MCF 10A (cell line): Measurements from ENCODE around the gene DPEP2. TPM values are rescaled to one million over a fixed set of nuclear protein-coding genes. Genes with fewer than 3 reads are reported as not detected.

Experiments used
- BruUV-seq: library from RNA; stranded (reverse); fragments of 400-500 nt; replicated peaks from 2 replicates; lab custom pipeline; 2021; lab: Mats Ljungman, UMichigan
- CTCF ChIA-PET: fragments of 300-600 bp; sonication (Branson Sonifier 250); formaldehyde crosslinking; extraction: SDS; loops from one replicate; lab custom pipeline; 2021; ENCODE audit warnings: antibody characterized with exemption, inconsistent platforms; lab: Yijun Ruan, JAX
- POLR2A ChIA-PET: fragments of 300-600, 350-650 bp; sonication (Branson Sonifier 250); formaldehyde crosslinking; extraction: SDS; loops from one replicate; lab custom pipeline; 2020; ENCODE audit warnings: antibody characterized with exemption, inconsistent platforms; lab: Yijun Ruan, JAX
- DNase-seq: peaks from one replicate; pipeline ENCODE4 v3.0.0-alpha.2; 2018; ENCODE audit not compliant: unreplicated experiment
- H3K27ac Mint-ChIP-seq: one replicate; pipeline ENCODE4 v1.8.0; 2022; ENCODE audit warnings: mild to moderate bottlenecking, low read depth, mixed read lengths; ENCODE audit not compliant: unreplicated experiment
- H3K27me3 Mint-ChIP-seq: one replicate; pipeline ENCODE4 v1.8.0; 2022; ENCODE audit warnings: mixed read lengths; ENCODE audit not compliant: insufficient read depth, unreplicated experiment
- H3K36me3 Mint-ChIP-seq: one replicate; pipeline ENCODE4 v1.8.0; 2022; ENCODE audit warnings: mild to moderate bottlenecking, moderate library complexity, mixed read lengths; ENCODE audit not compliant: insufficient read depth, unreplicated experiment
- H3K4me1 Mint-ChIP-seq: one replicate; pipeline ENCODE4 v1.8.0; 2022; ENCODE audit warnings: mixed read lengths; ENCODE audit not compliant: insufficient read depth, unreplicated experiment
- H3K4me3 Mint-ChIP-seq: one replicate; pipeline ENCODE4 v1.8.0; 2022; ENCODE audit warnings: mild to moderate bottlenecking, moderate library complexity, mixed read lengths; ENCODE audit not compliant: unreplicated experiment
- H3K9me3 Mint-ChIP-seq: one replicate; pipeline ENCODE4 v1.8.0; 2022; ENCODE audit warnings: mixed read lengths; ENCODE audit not compliant: unreplicated experiment
- intact Hi-C: fragments of 100-400 bp; cut with micrococcal nuclease; formaldehyde crosslinking; loops from 2 replicates; pipeline ENCODE4 v1.14.1; 2022
- total RNA-seq: library from RNA; stranded (reverse); gene quantifications from 2 replicates; pipeline ENCODE4 v1.2.3, GENCODE V29; 2022
- TF ChIP-seq, protein P1 (sequence below): fragments of 200-600 bp; IDR thresholded peaks from one replicate; pipeline ENCODE4 v1.8.0; 2022; ENCODE audit warnings: antibody characterized with exemption, mild to moderate bottlenecking; ENCODE audit not compliant: unreplicated experiment

DPEP2 gene
- total RNA-seq, 1 experiment from 2014 or later, result not detected

DNA sequence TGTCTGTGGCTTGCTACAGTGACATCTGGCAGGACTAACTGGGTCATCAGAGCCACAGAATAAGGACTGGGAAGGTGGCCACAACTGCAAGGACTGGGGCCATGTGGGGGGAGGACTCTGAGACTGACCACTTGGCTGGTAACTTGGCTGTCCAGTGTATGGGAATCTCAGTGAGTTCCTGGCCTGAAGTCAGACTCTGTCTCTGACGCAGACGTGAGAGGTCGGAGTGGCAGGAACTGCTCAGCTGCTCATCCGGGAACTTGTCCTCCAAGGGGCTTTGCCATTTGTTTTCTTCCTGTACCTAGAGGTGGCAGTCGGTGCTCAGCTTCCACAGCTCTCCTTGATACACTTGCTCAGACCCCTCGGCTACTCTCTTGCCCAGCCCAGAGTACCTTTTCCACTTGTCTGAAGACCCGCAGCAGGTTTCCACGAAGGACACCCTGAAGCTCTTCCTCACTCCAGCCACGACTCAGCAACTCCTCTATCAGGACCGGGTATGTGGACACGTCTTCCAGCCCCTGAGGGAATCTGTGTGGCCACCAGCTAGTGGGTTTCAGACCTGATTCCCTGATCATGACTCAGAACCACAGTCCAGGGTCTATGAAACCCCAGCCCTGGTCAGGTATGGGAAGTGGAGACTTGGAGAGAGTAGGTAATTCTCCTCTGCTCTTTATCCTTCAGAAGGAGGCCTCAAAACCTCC lies 11.7 kb downstream of the DPEP2 start:
- H3K27ac Mint-ChIP-seq, result no peak overlapping the region
- POLR2A ChIA-PET, result interaction anchor here (1.1 to 1.4 kb wide), 2 partner anchors 21 to 36 kb away, joined by 4 to 5 read pairs; partner anchors contain the start of genes DDX28 and DUS2

DNA sequence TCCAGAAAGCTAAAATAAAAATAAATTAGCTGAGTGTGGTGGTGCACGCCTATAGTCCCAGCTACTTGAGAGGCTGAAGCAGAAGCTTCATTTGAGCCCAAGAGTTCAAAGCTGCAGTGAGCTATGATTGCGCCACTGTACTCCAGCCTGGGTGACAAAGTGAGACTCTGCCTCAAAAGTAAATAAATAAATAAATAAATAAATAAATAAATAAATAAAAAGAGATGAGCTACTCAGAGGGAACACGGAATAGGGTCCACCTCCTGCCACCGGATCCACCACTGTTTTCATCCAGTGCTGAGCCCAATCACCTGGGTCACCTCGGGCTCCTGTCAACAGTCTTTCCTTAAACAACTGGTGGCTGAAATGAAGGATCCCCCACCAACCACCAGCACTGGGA lies 12.3 kb downstream of the DPEP2 start:
- CTCF ChIA-PET, result interaction anchor here (0.6 to 1.2 kb wide), 4 partner anchors 18 to 77 kb away, joined by 3 to 4 read pairs (median 4); no protein-coding TSS in a partner anchor
- H3K27ac Mint-ChIP-seq, result no peak overlapping the region
- H3K4me3 Mint-ChIP-seq, result no peak overlapping the region
- H3K36me3 Mint-ChIP-seq, result no peaks in the 10 kb centered on the region
- DNase-seq, result no peak
- BruUV-seq, result no TSS peak
- no peaks in the 10 kb centered on the region for H3K9me3 Mint-ChIP-seq
- peaks cover 6% of the 10 kb centered on the region for H3K4me1 Mint-ChIP-seq
- no peaks in the 10 kb centered on the region for H3K27me3 Mint-ChIP-seq
- POLR2A ChIA-PET, result interaction anchor here (1.1 kb wide), 1 partner anchor 22 kb away, joined by 5 read pairs; no protein-coding TSS in a partner anchor
- TF ChIP-seq, protein P1, sequence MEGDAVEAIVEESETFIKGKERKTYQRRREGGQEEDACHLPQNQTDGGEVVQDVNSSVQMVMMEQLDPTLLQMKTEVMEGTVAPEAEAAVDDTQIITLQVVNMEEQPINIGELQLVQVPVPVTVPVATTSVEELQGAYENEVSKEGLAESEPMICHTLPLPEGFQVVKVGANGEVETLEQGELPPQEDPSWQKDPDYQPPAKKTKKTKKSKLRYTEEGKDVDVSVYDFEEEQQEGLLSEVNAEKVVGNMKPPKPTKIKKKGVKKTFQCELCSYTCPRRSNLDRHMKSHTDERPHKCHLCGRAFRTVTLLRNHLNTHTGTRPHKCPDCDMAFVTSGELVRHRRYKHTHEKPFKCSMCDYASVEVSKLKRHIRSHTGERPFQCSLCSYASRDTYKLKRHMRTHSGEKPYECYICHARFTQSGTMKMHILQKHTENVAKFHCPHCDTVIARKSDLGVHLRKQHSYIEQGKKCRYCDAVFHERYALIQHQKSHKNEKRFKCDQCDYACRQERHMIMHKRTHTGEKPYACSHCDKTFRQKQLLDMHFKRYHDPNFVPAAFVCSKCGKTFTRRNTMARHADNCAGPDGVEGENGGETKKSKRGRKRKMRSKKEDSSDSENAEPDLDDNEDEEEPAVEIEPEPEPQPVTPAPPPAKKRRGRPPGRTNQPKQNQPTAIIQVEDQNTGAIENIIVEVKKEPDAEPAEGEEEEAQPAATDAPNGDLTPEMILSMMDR, result no peak
- intact Hi-C loops, result no loop called here

More for the DNA sequence above, 11.7 kb downstream of the DPEP2 start:
- no peaks in the 10 kb centered on the region for H3K36me3 Mint-ChIP-seq
- H3K4me3 Mint-ChIP-seq, result no peak overlapping the region
- CTCF ChIA-PET, result interaction anchor here (1.2 to 1.6 kb wide), 2 partner anchors 55 to 77 kb away, joined by 3 read pairs; no protein-coding TSS in a partner anchor
- intact Hi-C loops, result no loop called here
- BruUV-seq, result no TSS peak
- H3K27me3 Mint-ChIP-seq, result no peaks in the 10 kb centered on the region
- no peaks in the 10 kb centered on the region for H3K9me3 Mint-ChIP-seq
- TF ChIP-seq, protein P1, result no peak
- no peak for DNase-seq
- H3K4me1 Mint-ChIP-seq, result peaks cover 6% of the 10 kb centered on the region

DNA sequence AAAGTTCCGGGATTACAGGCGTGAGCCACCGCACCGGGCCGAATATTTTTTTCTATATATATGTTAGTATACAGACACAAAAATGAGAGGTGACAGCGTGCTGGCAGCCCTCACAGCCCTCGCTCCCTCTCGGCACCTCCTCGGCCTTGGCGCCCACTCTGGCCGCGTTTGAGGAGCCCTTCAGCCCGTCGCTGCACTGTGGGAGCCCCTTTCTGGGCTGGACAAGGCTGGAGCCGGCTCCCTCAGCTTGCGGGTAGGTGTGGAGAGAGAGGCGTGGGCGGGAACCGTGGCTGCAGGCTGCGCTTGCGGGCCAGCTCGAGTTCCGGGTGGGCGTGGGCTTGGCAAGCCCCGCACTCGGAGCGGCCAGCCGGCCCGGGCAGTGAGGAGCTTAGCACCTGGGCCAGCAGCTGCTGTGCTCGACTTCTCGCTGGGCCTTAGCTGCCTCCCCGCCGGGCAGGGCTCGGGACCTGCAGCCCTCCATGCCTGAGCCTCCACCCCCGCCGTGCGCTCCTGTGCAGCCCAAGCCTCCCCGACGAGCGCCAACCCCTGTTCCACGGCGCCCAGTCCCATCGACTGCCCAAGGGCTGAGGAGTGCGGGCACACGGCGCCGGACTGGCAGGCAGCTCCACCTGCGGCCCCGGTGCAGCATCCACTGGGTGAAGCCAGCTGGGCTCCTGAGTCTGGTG lies 17.1 kb downstream of the DPEP2 start:
- intact Hi-C loops, result no loop called here
- Mint-ChIP-seq H3K27me3 (no peaks in the 10 kb centered on the region), H3K36me3 (no peaks in the 10 kb centered on the region), H3K27ac (no peak overlapping the region), H3K9me3 (no peaks in the 10 kb centered on the region), H3K4me1 (peaks cover 6% of the 10 kb centered on the region), H3K4me3 (no peak overlapping the region)
- POLR2A ChIA-PET, result no interaction called here
- BruUV-seq, result no TSS peak
- TF ChIP-seq, protein P1, result no peak
- CTCF ChIA-PET, result interaction anchor here (1.0 to 2.0 kb wide), 4 partner anchors 11 to 59 kb away, joined by 3 to 8 read pairs (median 4); no protein-coding TSS in a partner anchor
- DNase-seq, result no peak
